SK-N-SH treated with all-trans-retinoic acid at 6 μM for 48 hours (cell line): ENCODE measurements around the gene CASP1.
"Not testable (repeated sequence)": the region's sequence is repeated elsewhere in the genome, so short reads cannot be mapped to it uniquely, and the experiment has no call there.

Experiments
- ATAC-seq: fragments of 200-7000 bp; cut with Tn5 transposase; 3 replicates; pipeline ENCODE4 v1.9.1; 2020; ENCODE audit warnings: mild to moderate bottlenecking, moderate library complexity
- ARNTL ChIP-seq: fragments of 450-650 bp; formaldehyde crosslinking; IDR thresholded peaks from 2 replicates; pipeline ENCODE4 v1.5.0; 2020; ENCODE audit warnings: low read depth, mild to moderate bottlenecking, moderate library complexity, borderline replicate concordance
- BACH2 ChIP-seq: fragments of 250-450 bp; sonication (Bioruptor Pico); IDR thresholded peaks from 2 replicates; pipeline ENCODE4 v1.9.0; 2021; ENCODE audit warnings: mild to moderate bottlenecking, borderline replicate concordance
- CSDC2 ChIP-seq: fragments of 250-450 bp; sonication (Bioruptor Pico); IDR thresholded peaks from 2 replicates; pipeline ENCODE4 v1.5.0; 2020; ENCODE audit warnings: mild to moderate bottlenecking, moderate library complexity
- ESRRG ChIP-seq: fragments of 250-450 bp; sonication (Bioruptor Pico); IDR thresholded peaks from 2 replicates; pipeline ENCODE4 v1.6.1; 2021; ENCODE audit warnings: mild to moderate bottlenecking
- GLIS3 ChIP-seq: fragments of 250-450 bp; sonication (Bioruptor Pico); IDR thresholded peaks from 2 replicates; pipeline ENCODE4 v1.5.0; 2020; ENCODE audit warnings: mild to moderate bottlenecking, moderate library complexity
- ISL1 ChIP-seq: fragments of 250-450 bp; sonication (Bioruptor Pico); IDR thresholded peaks from 2 replicates; pipeline ENCODE4 v2.1.2; 2022; ENCODE audit warnings: mild to moderate bottlenecking, moderate library complexity
- OSR1 ChIP-seq: fragments of 250-450 bp; sonication (Bioruptor Pico); IDR thresholded peaks from 2 replicates; pipeline ENCODE4 v1.8.0; 2022; ENCODE audit warnings: moderate library complexity, mild to moderate bottlenecking, inconsistent platforms
- PPARA ChIP-seq: fragments of 250-450 bp; sonication (Bioruptor Pico); IDR thresholded peaks from 2 replicates; pipeline ENCODE4 v1.5.0; 2020; ENCODE audit warnings: mild to moderate bottlenecking, borderline replicate concordance
- RARB ChIP-seq: fragments of 250-450 bp; sonication (Bioruptor Pico); IDR thresholded peaks from 2 replicates; pipeline ENCODE4 v1.8.0; 2021; ENCODE audit warnings: mild to moderate bottlenecking, moderate library complexity
- SNAI2 ChIP-seq: fragments of 250-450 bp; sonication (Bioruptor Pico); IDR thresholded peaks from 2 replicates; pipeline ENCODE4 v1.5.0; 2020; ENCODE audit warnings: mild to moderate bottlenecking, moderate library complexity
- TCF4 ChIP-seq: fragments of 250-450 bp; sonication (Bioruptor Pico); IDR thresholded peaks from 2 replicates; pipeline ENCODE4 v1.8.0; 2021; ENCODE audit warnings: mild to moderate bottlenecking, moderate library complexity, borderline replicate concordance
- TOX ChIP-seq: fragments of 250-450 bp; sonication (Bioruptor Pico); IDR thresholded peaks from 2 replicates; pipeline ENCODE4 v1.8.0; 2021; ENCODE audit warnings: mild to moderate bottlenecking, moderate library complexity, borderline replicate concordance
- ZC3H10 ChIP-seq: fragments of 250-450 bp; sonication (Bioruptor Pico); IDR thresholded peaks from 2 replicates; pipeline ENCODE4 v1.5.1; 2021; ENCODE audit warnings: mild to moderate bottlenecking, moderate library complexity
- ZFP3 ChIP-seq: fragments of 250-450 bp; sonication (Bioruptor Pico); IDR thresholded peaks from 2 replicates; pipeline ENCODE4 v1.5.0; 2020; ENCODE audit warnings: mild to moderate bottlenecking, moderate library complexity
- ZFP30 ChIP-seq: fragments of 450-650 bp; formaldehyde crosslinking; IDR thresholded peaks from 2 replicates; pipeline ENCODE4 v1.5.0; 2022; ENCODE audit warnings: mild to moderate bottlenecking, moderate library complexity
- ZNF565 ChIP-seq: fragments of 450-650 bp; formaldehyde crosslinking; conservative IDR thresholded peaks from 2 replicates; pipeline ENCODE4 v1.5.0; 2020; ENCODE audit warnings: low read depth, mild to moderate bottlenecking, moderate library complexity
- ZNF70 ChIP-seq: fragments of 450-650 bp; formaldehyde crosslinking; IDR thresholded peaks from 2 replicates; pipeline ENCODE4 v1.5.0; 2020; ENCODE audit warnings: mild to moderate bottlenecking, moderate library complexity
- ZNF8 ChIP-seq: fragments of 450-650 bp; formaldehyde crosslinking; IDR thresholded peaks from 2 replicates; pipeline ENCODE4 v1.5.0; 2020; ENCODE audit warnings: mild to moderate bottlenecking, moderate library complexity
- TF ChIP-seq, protein P1 (sequence below): fragments of 250-450 bp; sonication (Bioruptor Pico); IDR thresholded peaks from 2 replicates; pipeline ENCODE4 v1.5.1; 2020; ENCODE audit warnings: low read depth, mild to moderate bottlenecking, moderate library complexity
- TF ChIP-seq, protein P2 (sequence below): fragments of 250-450 bp; sonication (Bioruptor Pico); IDR thresholded peaks from 2 replicates; pipeline ENCODE4 v1.8.0; 2020; ENCODE audit warnings: mild to moderate bottlenecking, moderate library complexity, borderline replicate concordance
- TF ChIP-seq, protein P3 (sequence below): fragments of 250-450 bp; sonication (Bioruptor Pico); IDR thresholded peaks from 2 replicates; pipeline ENCODE4 v1.5.0; 2020; ENCODE audit warnings: mild to moderate bottlenecking, moderate library complexity
- TF ChIP-seq, protein P4 (sequence below): fragments of 250-450 bp; sonication (Bioruptor Pico); IDR thresholded peaks from 2 replicates; pipeline ENCODE4 v1.5.1; 2021; ENCODE audit warnings: mild to moderate bottlenecking, moderate library complexity
- TF ChIP-seq, protein P5 (sequence below): fragments of 250-450 bp; sonication (Bioruptor Pico); IDR thresholded peaks from 2 replicates; pipeline ENCODE4 v1.8.0; 2021; ENCODE audit warnings: low read depth, mild to moderate bottlenecking, moderate library complexity, borderline replicate concordance

Gene CASP1

DNA sequence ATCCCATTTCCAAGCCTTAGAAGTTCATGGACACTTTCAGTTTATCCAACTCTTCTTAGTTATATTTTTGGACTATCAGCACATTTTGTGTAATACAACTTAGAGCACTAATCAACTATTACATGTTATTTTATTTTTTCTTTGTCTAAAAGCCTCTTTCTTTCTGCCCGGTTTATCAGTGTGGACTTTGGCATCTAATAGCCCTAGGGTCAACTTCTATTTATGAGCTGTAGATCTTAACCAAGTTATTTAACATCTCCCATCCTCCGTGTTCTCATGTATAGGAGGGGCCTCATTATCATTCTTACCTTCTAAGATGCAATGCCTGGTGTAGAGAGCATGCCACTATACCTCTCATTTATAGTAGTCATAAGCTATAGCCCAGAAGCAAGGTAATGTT is 5.8 kb upstream of the CASP1 start:
- ATAC-seq: no peak

DNA sequence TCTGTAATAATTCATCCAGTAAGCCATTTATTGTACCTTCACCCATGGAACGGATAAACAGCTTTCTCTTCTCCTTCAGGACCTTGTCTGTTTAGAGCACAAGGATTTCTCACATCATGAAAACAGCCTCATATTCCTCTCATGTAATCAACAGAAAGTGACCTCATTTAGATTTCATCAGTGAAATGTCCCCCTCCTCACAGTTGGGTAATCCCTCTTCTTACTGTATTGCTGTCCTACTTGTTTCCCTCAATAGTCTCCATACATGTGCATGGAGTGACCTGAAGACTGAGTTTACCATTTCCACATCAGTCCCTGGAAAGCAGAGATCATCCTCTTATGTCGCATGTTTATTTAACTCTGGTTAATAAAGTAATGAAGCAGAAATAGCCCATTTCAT is 556 bp downstream of the CASP1 start:
- not testable (repeated sequence) for ATAC-seq

More for the DNA sequence above, 5.8 kb upstream of the CASP1 start:
- TF ChIP-seq GLIS3 (CRISPR knock-in tag): no peak
- TF ChIP-seq ZFP30 (CRISPR knock-in tag): no peak
- TF ChIP-seq SNAI2: no peak
- TF ChIP-seq, protein P1, sequence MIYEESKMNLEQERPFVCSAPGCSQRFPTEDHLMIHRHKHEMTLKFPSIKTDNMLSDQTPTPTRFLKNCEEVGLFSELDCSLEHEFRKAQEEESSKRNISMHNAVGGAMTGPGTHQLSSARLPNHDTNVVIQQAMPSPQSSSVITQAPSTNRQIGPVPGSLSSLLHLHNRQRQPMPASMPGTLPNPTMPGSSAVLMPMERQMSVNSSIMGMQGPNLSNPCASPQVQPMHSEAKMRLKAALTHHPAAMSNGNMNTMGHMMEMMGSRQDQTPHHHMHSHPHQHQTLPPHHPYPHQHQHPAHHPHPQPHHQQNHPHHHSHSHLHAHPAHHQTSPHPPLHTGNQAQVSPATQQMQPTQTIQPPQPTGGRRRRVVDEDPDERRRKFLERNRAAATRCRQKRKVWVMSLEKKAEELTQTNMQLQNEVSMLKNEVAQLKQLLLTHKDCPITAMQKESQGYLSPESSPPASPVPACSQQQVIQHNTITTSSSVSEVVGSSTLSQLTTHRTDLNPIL (CRISPR knock-in tag): no peak
- no peak for TF ChIP-seq ESRRG (CRISPR knock-in tag)
- no peak for TF ChIP-seq ZNF8 (CRISPR knock-in tag)
- no peak for TF ChIP-seq ZNF565 (CRISPR knock-in tag)
- TF ChIP-seq ZNF70 (CRISPR knock-in tag): no peak
- TF ChIP-seq, protein P2, sequence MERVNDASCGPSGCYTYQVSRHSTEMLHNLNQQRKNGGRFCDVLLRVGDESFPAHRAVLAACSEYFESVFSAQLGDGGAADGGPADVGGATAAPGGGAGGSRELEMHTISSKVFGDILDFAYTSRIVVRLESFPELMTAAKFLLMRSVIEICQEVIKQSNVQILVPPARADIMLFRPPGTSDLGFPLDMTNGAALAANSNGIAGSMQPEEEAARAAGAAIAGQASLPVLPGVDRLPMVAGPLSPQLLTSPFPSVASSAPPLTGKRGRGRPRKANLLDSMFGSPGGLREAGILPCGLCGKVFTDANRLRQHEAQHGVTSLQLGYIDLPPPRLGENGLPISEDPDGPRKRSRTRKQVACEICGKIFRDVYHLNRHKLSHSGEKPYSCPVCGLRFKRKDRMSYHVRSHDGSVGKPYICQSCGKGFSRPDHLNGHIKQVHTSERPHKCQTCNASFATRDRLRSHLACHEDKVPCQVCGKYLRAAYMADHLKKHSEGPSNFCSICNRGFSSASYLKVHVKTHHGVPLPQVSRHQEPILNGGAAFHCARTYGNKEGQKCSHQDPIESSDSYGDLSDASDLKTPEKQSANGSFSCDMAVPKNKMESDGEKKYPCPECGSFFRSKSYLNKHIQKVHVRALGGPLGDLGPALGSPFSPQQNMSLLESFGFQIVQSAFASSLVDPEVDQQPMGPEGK (CRISPR knock-in tag): no peak
- no peak for TF ChIP-seq CSDC2
- TF ChIP-seq ZFP3 (CRISPR knock-in tag): no peak
- TF ChIP-seq, protein P3, sequence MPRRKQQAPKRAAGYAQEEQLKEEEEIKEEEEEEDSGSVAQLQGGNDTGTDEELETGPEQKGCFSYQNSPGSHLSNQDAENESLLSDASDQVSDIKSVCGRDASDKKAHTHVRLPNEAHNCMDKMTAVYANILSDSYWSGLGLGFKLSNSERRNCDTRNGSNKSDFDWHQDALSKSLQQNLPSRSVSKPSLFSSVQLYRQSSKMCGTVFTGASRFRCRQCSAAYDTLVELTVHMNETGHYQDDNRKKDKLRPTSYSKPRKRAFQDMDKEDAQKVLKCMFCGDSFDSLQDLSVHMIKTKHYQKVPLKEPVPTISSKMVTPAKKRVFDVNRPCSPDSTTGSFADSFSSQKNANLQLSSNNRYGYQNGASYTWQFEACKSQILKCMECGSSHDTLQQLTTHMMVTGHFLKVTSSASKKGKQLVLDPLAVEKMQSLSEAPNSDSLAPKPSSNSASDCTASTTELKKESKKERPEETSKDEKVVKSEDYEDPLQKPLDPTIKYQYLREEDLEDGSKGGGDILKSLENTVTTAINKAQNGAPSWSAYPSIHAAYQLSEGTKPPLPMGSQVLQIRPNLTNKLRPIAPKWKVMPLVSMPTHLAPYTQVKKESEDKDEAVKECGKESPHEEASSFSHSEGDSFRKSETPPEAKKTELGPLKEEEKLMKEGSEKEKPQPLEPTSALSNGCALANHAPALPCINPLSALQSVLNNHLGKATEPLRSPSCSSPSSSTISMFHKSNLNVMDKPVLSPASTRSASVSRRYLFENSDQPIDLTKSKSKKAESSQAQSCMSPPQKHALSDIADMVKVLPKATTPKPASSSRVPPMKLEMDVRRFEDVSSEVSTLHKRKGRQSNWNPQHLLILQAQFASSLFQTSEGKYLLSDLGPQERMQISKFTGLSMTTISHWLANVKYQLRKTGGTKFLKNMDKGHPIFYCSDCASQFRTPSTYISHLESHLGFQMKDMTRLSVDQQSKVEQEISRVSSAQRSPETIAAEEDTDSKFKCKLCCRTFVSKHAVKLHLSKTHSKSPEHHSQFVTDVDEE: no peak
- TF ChIP-seq, protein P4, sequence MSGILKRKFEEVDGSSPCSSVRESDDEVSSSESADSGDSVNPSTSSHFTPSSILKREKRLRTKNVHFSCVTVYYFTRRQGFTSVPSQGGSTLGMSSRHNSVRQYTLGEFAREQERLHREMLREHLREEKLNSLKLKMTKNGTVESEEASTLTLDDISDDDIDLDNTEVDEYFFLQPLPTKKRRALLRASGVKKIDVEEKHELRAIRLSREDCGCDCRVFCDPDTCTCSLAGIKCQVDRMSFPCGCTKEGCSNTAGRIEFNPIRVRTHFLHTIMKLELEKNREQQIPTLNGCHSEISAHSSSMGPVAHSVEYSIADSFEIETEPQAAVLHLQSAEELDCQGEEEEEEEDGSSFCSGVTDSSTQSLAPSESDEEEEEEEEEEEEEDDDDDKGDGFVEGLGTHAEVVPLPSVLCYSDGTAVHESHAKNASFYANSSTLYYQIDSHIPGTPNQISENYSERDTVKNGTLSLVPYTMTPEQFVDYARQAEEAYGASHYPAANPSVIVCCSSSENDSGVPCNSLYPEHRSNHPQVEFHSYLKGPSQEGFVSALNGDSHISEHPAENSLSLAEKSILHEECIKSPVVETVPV (CRISPR knock-in tag): no peak
- TF ChIP-seq ISL1 (CRISPR knock-in tag): no peak
- TF ChIP-seq OSR1: no peak
- TF ChIP-seq ZC3H10 (CRISPR knock-in tag): no peak
- TF ChIP-seq BACH2: no peak
- TF ChIP-seq RARB (CRISPR knock-in tag): no peak
- no peak for TF ChIP-seq PPARA
- TF ChIP-seq TCF4 (CRISPR knock-in tag): no peak

DNA sequence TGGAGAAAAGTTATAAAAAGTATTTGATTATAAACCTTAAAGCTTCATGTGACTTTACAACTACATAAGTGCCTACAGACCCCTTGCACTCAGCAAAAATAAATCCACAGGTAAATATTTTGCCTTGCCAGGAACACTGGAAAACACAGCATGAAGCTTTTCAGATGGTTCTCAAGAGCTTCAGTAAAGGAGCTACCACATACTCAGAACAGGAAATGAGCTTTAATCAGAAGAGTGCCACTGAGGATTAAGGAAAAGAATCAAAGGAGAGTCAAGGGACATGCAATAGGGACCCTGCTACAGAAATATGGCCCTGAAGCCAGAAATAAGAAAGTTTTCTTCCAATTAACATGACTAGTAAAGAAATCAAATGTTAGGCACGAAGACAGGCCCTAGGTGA is 1.2 kb downstream of the CASP1 start:
- TF ChIP-seq ESRRG (CRISPR knock-in tag) (no peak), TOX (CRISPR knock-in tag) (no peak), PPARA (no peak), ZFP3 (CRISPR knock-in tag) (no peak), ZNF70 (CRISPR knock-in tag) (no peak)
- TF ChIP-seq, all 23 proteins: peak for 0
- no peak for ATAC-seq

DNA sequence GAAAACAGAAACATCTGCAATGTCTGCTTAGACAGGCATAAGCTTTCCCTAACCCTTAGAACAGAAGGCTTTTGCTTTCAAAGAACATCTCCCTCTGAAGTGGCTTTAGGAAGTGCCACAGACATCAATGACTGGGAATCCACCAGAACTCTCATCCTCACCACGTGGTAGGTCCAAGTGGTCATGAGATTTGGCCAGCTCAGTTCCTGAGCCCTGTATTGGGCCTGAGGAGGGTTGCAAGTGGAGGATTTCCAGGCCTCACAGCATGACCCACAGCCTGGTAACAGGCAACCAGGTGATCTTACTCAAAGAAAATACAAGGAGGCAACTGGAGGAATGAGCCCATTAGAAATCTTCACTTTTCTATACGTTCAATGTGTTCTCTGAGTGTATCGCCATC is 1.6 kb downstream of the CASP1 start:
- no peak for ATAC-seq

More for the DNA sequence above, 1.6 kb downstream of the CASP1 start:
- TF ChIP-seq ZC3H10 (CRISPR knock-in tag) (no peak), RARB (CRISPR knock-in tag) (no peak), ARNTL (no peak), CSDC2 (no peak), ESRRG (CRISPR knock-in tag) (no peak), OSR1 (no peak), ZFP30 (CRISPR knock-in tag) (no peak), ISL1 (CRISPR knock-in tag) (no peak), SNAI2 (no peak), PPARA (no peak), ZFP3 (CRISPR knock-in tag) (no peak)
- TF ChIP-seq, protein P5, sequence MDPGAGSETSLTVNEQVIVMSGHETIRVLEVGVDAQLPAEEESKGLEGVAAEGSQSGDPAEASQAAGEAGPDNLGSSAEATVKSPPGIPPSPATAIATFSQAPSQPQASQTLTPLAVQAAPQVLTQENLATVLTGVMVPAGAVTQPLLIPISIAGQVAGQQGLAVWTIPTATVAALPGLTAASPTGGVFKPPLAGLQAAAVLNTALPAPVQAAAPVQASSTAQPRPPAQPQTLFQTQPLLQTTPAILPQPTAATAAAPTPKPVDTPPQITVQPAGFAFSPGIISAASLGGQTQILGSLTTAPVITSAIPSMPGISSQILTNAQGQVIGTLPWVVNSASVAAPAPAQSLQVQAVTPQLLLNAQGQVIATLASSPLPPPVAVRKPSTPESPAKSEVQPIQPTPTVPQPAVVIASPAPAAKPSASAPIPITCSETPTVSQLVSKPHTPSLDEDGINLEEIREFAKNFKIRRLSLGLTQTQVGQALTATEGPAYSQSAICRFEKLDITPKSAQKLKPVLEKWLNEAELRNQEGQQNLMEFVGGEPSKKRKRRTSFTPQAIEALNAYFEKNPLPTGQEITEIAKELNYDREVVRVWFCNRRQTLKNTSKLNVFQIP (CRISPR knock-in tag): no peak
- TF ChIP-seq, protein P2 (CRISPR knock-in tag): no peak
- TF ChIP-seq, all 23 proteins: peak for 0
